Bronchial epithelial cell (primary cell): ENCODE data around the gene TOR4A. TPM values are rescaled to one million over a fixed set of nuclear protein-coding genes. Genes with fewer than 3 reads are reported as not detected.

Experiments used
- DNase-seq: peaks from one replicate; pipeline ENCODE4 v3.0.0-alpha.2; 2010; ENCODE audit warnings: low read depth
- FAIRE-seq: peaks from 2 replicates; lab custom pipeline; 2011; peaks lifted over from hg19 to GRCh38; lab: Jason Lieb, UNC
- H3K27me3 ChIP-seq: 2 replicates; pipeline ENCODE4 v1.5.1; 2011; ENCODE audit warnings: low read length; ENCODE audit not compliant: control insufficient read depth, insufficient read depth
- H3K36me3 ChIP-seq: 2 replicates; pipeline ENCODE4 v1.5.1; 2011; ENCODE audit warnings: low read length; ENCODE audit not compliant: control insufficient read depth, insufficient read depth
- H3K4me3 ChIP-seq: 2 replicates; pipeline ENCODE4 v1.5.1; 2011; ENCODE audit warnings: mild to moderate bottlenecking, low read depth, low read length, control low read depth
- total RNA-seq: library from RNA; depleted of rRNA; stranded (reverse); fragments of >200 nt; gene quantifications from 2 replicates; pipeline ENCODE4 v1.2.1, GENCODE V29; 2014
- TF ChIP-seq, protein P1 (sequence below): IDR thresholded peaks from 2 replicates; pipeline ENCODE4 v1.5.1; 2011; ENCODE audit warnings: mild to moderate bottlenecking, moderate library complexity, low read length, control low read depth, inconsistent platforms; ENCODE audit not compliant: insufficient read depth, severe bottlenecking

The TOR4A gene
- total RNA-seq, 1 donor from 2014 or later, result 18.7 TPM

- H3K4me3 ChIP-seq, result no peak overlapping the region
- FAIRE-seq, result no peak
- DNase-seq, result no peak
- TF ChIP-seq, protein P1, sequence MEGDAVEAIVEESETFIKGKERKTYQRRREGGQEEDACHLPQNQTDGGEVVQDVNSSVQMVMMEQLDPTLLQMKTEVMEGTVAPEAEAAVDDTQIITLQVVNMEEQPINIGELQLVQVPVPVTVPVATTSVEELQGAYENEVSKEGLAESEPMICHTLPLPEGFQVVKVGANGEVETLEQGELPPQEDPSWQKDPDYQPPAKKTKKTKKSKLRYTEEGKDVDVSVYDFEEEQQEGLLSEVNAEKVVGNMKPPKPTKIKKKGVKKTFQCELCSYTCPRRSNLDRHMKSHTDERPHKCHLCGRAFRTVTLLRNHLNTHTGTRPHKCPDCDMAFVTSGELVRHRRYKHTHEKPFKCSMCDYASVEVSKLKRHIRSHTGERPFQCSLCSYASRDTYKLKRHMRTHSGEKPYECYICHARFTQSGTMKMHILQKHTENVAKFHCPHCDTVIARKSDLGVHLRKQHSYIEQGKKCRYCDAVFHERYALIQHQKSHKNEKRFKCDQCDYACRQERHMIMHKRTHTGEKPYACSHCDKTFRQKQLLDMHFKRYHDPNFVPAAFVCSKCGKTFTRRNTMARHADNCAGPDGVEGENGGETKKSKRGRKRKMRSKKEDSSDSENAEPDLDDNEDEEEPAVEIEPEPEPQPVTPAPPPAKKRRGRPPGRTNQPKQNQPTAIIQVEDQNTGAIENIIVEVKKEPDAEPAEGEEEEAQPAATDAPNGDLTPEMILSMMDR, result no peak
- peaks cover 2% of the 10 kb centered on the region for H3K27me3 ChIP-seq
- no peaks in the 10 kb centered on the region for H3K36me3 ChIP-seq
Measured at GRCh38 chr9:137234055-137234697, 43.4 kb upstream of the TOR4A start.

DNA sequence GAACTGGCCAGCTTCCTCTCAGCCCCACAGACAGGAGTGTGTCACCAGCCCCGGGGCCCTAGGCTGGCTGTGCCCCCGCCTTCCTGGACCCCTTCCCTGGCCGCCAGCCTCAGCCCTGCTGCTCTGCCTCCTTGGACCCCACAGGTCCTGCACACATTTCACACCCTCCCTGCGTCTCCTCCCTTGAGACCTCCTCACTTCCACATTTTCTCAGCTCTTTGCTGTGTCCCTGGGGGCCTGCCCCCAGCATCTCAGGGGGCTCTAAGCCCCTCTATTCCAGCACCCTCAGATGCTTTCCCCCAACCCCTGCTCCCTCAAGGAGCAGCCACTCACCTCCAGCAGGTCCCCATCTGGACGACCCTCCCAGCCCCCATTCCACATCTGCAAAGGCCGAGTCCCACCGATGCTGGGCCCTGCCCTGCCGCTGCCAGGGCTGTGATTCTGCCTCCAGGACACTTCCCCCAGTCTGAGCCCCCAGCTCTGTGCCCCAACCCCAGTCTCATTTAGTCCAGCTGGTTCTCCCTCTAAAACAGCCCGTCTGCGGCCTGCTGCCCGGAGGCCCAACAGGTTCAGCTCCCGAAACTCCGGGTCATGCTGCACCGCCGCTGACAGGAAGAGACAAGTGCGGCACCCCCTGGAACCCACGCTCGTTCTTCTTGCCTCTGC is 42.6 kb upstream of the TOR4A start:
- Histone ChIP-seq H3K27me3 (peaks cover 2% of the 10 kb centered on the region), H3K4me3 (no peak overlapping the region), H3K36me3 (no peaks in the 10 kb centered on the region)
- DNase-seq (no peak), FAIRE-seq (no peak)
- TF ChIP-seq, protein P1, result no peak

DNA sequence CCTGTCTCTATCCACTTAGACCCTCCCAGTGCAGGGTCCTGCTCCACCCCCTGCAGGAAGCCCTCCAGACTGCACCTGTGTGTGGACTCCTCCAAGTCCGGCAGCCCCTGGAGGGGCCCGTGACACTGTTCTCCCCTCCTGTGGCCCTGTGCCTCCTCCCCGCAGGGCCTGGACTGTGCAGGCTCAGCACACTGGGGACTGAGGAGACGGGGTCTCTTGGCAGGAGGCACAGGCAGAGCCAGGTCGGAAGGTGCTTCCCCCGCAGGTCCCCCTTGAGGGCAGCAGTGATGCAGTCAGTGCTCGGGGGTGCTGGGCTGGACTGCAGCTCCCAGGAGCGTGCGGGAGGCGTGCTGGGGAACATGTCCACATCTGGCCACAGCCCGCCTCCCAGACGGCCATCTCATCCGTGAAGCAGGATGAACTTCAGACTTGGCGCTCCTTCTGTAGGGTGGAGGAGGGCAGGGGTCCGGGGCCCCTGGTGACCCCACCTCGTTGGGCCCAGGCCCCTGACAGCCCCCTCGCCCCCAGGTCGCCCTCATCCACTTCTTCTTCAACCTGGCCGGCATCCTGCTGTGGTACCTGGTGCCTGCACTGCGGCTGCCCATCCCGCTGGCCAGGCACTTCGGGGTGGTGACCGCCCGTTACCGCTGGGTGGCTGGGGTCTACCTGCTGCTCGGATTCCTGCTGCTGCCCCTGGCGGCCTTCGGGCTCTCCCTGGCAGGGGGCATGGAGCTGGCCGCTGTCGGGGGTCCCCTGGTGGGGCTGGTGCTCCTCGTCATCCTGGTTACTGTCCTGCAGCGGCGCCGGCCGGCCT is 41.9 kb upstream of the TOR4A start:
- Histone ChIP-seq H3K36me3 (no peaks in the 10 kb centered on the region), H3K27me3 (peaks cover 2% of the 10 kb centered on the region), H3K4me3 (no peak overlapping the region)
- TF ChIP-seq, protein P1, result no peak
- FAIRE-seq (no peak), DNase-seq (no peak)

DNA sequence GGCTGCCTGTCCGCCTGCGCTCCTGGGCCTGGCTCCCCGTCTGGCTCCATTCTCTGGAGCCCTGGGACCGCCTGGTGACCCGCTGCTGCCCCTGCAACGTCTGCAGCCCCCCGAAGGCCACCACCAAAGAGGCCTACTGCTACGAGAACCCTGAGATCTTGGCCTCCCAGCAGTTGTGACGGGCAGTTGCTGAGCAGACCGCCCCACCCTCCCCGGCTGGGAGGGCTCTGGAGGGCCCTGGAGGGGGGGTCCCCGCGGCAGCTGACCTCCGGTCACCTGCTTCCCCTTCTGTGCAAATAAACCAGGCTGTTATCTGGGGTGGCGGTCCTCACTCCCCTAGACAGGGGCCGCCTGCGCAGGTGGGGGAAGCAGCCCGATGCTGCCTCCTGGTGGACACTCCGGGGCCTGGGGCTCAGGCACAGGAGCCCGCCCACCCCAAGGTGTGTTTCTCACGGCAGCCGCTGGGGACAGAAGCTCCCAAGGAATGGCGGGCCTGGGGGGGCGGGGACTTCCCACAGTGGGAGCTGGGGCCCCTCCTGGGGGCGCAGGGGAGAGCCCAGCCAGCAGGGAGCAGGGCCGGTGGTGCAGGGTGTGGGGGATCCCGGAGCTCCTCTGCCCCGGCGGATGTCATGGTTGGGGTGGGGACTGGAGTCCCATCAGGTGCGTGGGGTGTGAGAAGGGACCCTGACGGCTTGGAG is 41.1 kb upstream of the TOR4A start:
- FAIRE-seq (no peak), DNase-seq (peak; percentile 53)
- Histone ChIP-seq H3K27me3 (peaks cover 2% of the 10 kb centered on the region), H3K36me3 (no peaks in the 10 kb centered on the region), H3K4me3 (no peak overlapping the region)
- TF ChIP-seq, protein P1, result peak; percentile 96

GRCh38 chr9:137236936-137237421 is 40.5 kb upstream of the TOR4A start:
- TF ChIP-seq, protein P1, result no peak
- peaks cover 4% of the 10 kb centered on the region for H3K36me3 ChIP-seq
- H3K4me3 ChIP-seq, result no peak overlapping the region
- FAIRE-seq (no peak), DNase-seq (no peak)
- peaks cover 2% of the 10 kb centered on the region for H3K27me3 ChIP-seq
